Ovary (tissue), 3 donors: ENCODE results near the gene RFPL2.
"Not testable (repeated sequence)": the region's sequence is repeated elsewhere in the genome, so short reads cannot be mapped to it uniquely, and the experiment has no call there.

Experiments
- POLR2A ChIP-seq: fragments of 450-650 bp; IDR thresholded peaks from one replicate; pipeline ENCODE4 v1.6.1; 2017; ENCODE audit warnings: antibody characterized with exemption, mild to moderate bottlenecking, moderate library complexity
- TF ChIP-seq, protein P1 (sequence below), 3 donors: fragments of 450-650 bp in 2 of 3; fragments of 200-600 bp in 1 of 3; IDR thresholded peaks; one replicate each; pipeline versions ENCODE4 v1.5.1 to v1.8.0; 2016 to 2022; ENCODE audit warnings: antibody characterized with exemption in 3 of 3, mild to moderate bottlenecking in 1 of 3
- donor health status: DM: no; HTN: no; CAD: no.

DNA sequence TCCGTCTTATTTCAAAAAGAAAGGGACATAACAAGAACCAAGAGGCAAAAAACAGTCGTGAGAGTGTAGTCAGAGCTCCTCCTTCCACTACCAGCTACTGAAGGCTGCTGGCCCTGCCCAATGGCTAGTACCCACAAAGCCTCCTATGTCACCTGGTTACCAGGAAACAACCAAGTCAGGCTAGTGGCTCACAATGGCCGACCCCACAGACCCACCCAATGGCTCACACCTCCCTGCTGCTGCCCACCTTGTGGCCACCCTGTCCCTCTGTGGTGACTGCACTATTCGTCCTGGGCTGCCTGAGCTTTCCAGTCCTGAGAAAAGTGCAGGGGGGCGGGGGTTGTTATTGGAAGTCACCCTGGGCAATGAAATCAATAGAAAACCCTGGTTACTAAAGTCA lies 47.2 kb downstream of the RFPL2 start:
- not testable (repeated sequence) for TF ChIP-seq POLR2A
- TF ChIP-seq, protein P1, sequence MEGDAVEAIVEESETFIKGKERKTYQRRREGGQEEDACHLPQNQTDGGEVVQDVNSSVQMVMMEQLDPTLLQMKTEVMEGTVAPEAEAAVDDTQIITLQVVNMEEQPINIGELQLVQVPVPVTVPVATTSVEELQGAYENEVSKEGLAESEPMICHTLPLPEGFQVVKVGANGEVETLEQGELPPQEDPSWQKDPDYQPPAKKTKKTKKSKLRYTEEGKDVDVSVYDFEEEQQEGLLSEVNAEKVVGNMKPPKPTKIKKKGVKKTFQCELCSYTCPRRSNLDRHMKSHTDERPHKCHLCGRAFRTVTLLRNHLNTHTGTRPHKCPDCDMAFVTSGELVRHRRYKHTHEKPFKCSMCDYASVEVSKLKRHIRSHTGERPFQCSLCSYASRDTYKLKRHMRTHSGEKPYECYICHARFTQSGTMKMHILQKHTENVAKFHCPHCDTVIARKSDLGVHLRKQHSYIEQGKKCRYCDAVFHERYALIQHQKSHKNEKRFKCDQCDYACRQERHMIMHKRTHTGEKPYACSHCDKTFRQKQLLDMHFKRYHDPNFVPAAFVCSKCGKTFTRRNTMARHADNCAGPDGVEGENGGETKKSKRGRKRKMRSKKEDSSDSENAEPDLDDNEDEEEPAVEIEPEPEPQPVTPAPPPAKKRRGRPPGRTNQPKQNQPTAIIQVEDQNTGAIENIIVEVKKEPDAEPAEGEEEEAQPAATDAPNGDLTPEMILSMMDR (IDR thresholded peaks at IDR 0.05) = not testable (repeated sequence)
